Natural killer cell (primary cell): Measurements from ENCODE around the gene SMAD3. TPM values are rescaled to one million over a fixed set of nuclear protein-coding genes. Genes with fewer than 3 reads are reported as not detected.
A peak's percentile ranks its signal among the peaks of the same experiment; 100 is the strongest.

ENCODE experiments used
- ATAC-seq, 3 donors: fragments of 150-1000 bp in 2 of 3; fragments of 200-7000 bp in 1 of 3; cut with Tn5 transposase; 1 replicate in 1 of 3; 2 replicates in 2 of 3; pipeline ENCODE4 v1.10.0; 2021; ENCODE audit warnings: mild to moderate bottlenecking in 2 of 3, moderate library complexity in 2 of 3
- DNase-seq, 2 donors: peaks; one replicate each; pipeline versions ENCODE4 v3.0.0 to v3.0.0-alpha.2; 2013 to 2021; ENCODE audit warnings: mixed read lengths in 1 of 2
- H3K27ac ChIP-seq: one replicate; pipeline ENCODE4 v1.5.1; 2013; ENCODE audit warnings: mild to moderate bottlenecking, low read length
- H3K27me3 ChIP-seq: one replicate; pipeline ENCODE4 v1.6.1; 2013; ENCODE audit warnings: low read length; ENCODE audit not compliant: control insufficient read depth, insufficient read depth
- H3K36me3 ChIP-seq: one replicate; pipeline ENCODE4 v1.6.1; 2013; ENCODE audit warnings: low read length; ENCODE audit not compliant: control insufficient read depth, insufficient read depth
- H3K4me1 ChIP-seq: one replicate; pipeline ENCODE4 v1.6.1; 2013; ENCODE audit warnings: low read length; ENCODE audit not compliant: control insufficient read depth, insufficient read depth
- H3K4me3 ChIP-seq: one replicate; pipeline ENCODE4 v1.5.1; 2013; ENCODE audit warnings: low read length
- H3K9me3 ChIP-seq: one replicate; pipeline ENCODE4 v1.6.1; 2013; ENCODE audit warnings: low read length; ENCODE audit not compliant: control insufficient read depth, insufficient read depth
- H3K27ac Mint-ChIP-seq, 2 donors: one replicate each; pipeline ENCODE4 v1.8.0; 2022; ENCODE audit warnings: mild to moderate bottlenecking in 2 of 2, mixed read lengths in 2 of 2, moderate library complexity in 1 of 2
- H3K27me3 Mint-ChIP-seq, 2 donors: one replicate each; pipeline ENCODE4 v1.8.0; 2022; ENCODE audit warnings: low read depth in 2 of 2, mixed read lengths in 2 of 2
- H3K36me3 Mint-ChIP-seq: one replicate; pipeline ENCODE4 v1.8.0; 2022; ENCODE audit warnings: mixed read lengths
- H3K4me1 Mint-ChIP-seq, 2 donors: one replicate each; pipeline ENCODE4 v1.8.0; 2022; ENCODE audit warnings: mixed read lengths in 2 of 2
- H3K4me3 Mint-ChIP-seq: one replicate; pipeline ENCODE4 v1.8.0; 2022; ENCODE audit warnings: mild to moderate bottlenecking, moderate library complexity, mixed read lengths
- H3K9me3 Mint-ChIP-seq, 2 donors: one replicate each; pipeline ENCODE4 v1.8.0; 2022; ENCODE audit warnings: mixed read lengths in 2 of 2
- WGBS: methylation state at CpG from one replicate; pipeline ENCODE4 v1.1.7; 2013; ENCODE audit warnings: missing lambda C conversion rate; ENCODE audit not compliant: insufficient coverage; 5-methylcytosine and 5-hydroxymethylcytosine counted together
- intact Hi-C: fragments of 100-400 bp; cut with micrococcal nuclease; formaldehyde crosslinking; loops from one replicate; pipeline ENCODE4 v1.14.2; 2022
- total RNA-seq, 4 donors: library from RNA; stranded (reverse); fragments of 120-200 nt in 1 of 4; gene quantifications; one replicate each; pipeline versions ENCODE4 v1.2.3 to v1.2.4, GENCODE V29; 2013 to 2022
- TF ChIP-seq, protein P1 (sequence below): fragments of 200-600 bp; IDR thresholded peaks from one replicate; pipeline ENCODE4 v1.8.0; 2022; ENCODE audit warnings: antibody characterized with exemption

Gene SMAD3
- total RNA-seq, 3 donors from 2014 or later (not counting 1 experiment from before 2014, with no cell fraction given), result 47.1 to 72.6 (median 63.0) TPM

DNA sequence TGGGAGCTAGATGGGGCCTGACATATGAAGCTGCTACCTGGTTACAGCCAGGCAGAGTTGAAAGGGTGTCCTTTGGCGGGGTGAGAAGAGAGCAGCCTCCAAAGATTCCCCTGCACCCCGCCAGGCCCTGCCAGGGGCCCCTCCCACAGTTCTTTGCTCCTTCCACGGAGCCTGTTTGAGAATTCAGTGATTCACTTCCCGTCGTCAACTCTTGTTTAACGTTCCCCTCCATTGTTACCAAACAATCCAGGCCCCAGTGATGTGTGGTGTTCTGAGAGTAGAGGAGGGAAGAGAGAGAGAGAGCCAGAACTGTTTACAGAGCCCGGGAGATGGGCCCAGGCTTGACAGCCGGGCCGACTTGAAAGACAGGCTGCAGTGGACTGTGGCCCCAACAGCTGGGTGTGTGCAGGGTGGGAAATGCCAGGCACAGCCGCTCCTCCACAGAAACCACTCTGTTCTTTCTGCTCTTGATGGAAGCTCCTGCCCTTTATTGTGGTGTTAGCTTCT lies 81.5 kb downstream of the SMAD3 start:
- Histone ChIP-seq H3K36me3 (no peaks in the 10 kb centered on the region), H3K4me1 (peaks cover 60% of the 10 kb centered on the region), H3K27ac (no peak overlapping the region), H3K9me3 (no peaks in the 10 kb centered on the region), H3K27me3 (no peaks in the 10 kb centered on the region), H3K4me3 (no peak overlapping the region)
- TF ChIP-seq, protein P1, sequence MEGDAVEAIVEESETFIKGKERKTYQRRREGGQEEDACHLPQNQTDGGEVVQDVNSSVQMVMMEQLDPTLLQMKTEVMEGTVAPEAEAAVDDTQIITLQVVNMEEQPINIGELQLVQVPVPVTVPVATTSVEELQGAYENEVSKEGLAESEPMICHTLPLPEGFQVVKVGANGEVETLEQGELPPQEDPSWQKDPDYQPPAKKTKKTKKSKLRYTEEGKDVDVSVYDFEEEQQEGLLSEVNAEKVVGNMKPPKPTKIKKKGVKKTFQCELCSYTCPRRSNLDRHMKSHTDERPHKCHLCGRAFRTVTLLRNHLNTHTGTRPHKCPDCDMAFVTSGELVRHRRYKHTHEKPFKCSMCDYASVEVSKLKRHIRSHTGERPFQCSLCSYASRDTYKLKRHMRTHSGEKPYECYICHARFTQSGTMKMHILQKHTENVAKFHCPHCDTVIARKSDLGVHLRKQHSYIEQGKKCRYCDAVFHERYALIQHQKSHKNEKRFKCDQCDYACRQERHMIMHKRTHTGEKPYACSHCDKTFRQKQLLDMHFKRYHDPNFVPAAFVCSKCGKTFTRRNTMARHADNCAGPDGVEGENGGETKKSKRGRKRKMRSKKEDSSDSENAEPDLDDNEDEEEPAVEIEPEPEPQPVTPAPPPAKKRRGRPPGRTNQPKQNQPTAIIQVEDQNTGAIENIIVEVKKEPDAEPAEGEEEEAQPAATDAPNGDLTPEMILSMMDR, result no peak
- intact Hi-C loops, result no loop called here
- no peaks in the 10 kb centered on the region for H3K36me3 Mint-ChIP-seq
- H3K27me3 Mint-ChIP-seq, result no peaks in the 10 kb centered on the region
- peaks cover 71 to 82% of the 10 kb centered on the region in 2 donors for H3K4me1 Mint-ChIP-seq
- H3K27ac Mint-ChIP-seq, result peak overlapping the region; percentile 31 to 80
- H3K9me3 Mint-ChIP-seq, result no peaks in the 10 kb centered on the region
- ATAC-seq (peak; percentile 27 to 39 (median 30)), DNase-seq (peak in 1 of 2 donors; percentile 50)
- 41% methylated on average over 9 of the region's 10 CpGs for WGBS
- H3K4me3 Mint-ChIP-seq, result peak overlapping the region; percentile 9

DNA sequence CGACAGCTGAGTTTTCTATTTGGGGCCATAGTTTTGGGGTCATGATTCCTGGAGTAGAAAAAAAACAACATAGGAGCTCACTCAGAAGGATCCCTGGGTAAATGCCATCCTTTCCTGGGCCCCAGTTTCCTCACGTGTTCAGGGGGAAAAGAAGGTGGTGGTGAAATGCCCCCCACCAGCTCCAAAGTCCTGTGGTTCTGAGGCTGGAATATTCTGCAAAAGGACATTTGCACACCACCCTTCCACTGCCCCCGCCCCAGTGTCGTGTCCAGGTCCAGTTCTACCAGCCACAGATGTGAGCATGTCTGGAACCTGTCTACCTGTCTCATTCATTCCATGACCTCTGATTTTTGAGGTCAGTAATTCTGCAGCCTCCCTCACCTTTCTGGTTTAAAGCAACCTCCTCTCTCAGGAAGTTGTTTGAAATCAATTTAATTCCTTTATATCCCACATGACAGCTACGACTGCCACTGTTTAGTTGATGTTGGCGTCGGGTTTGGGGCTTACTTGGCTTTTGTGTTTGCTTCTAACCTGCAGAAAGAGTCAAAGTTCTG lies 82.1 kb downstream of the SMAD3 start:
- H3K4me1 ChIP-seq, result peaks cover 60% of the 10 kb centered on the region
- no peaks in the 10 kb centered on the region for H3K36me3 Mint-ChIP-seq
- peak overlapping the region; percentile 19 for H3K27ac ChIP-seq
- H3K27me3 ChIP-seq, result no peaks in the 10 kb centered on the region
- intact Hi-C loops, result no loop called here
- peak overlapping the region; percentile 65 to 80 for H3K27ac Mint-ChIP-seq
- TF ChIP-seq, protein P1, result no peak
- no peaks in the 10 kb centered on the region for H3K9me3 Mint-ChIP-seq
- 72% methylated on average over 7 of the region's 7 CpGs for WGBS
- DNase-seq, result no peak
- no peaks in the 10 kb centered on the region for H3K27me3 Mint-ChIP-seq
- no peaks in the 10 kb centered on the region for H3K9me3 ChIP-seq
- H3K4me3 ChIP-seq, result no peak overlapping the region
- no peaks in the 10 kb centered on the region for H3K36me3 ChIP-seq
- ATAC-seq, result no peak
- H3K4me1 Mint-ChIP-seq, result peaks cover 71 to 79% of the 10 kb centered on the region in 2 donors
- no peak overlapping the region for H3K4me3 Mint-ChIP-seq

DNA sequence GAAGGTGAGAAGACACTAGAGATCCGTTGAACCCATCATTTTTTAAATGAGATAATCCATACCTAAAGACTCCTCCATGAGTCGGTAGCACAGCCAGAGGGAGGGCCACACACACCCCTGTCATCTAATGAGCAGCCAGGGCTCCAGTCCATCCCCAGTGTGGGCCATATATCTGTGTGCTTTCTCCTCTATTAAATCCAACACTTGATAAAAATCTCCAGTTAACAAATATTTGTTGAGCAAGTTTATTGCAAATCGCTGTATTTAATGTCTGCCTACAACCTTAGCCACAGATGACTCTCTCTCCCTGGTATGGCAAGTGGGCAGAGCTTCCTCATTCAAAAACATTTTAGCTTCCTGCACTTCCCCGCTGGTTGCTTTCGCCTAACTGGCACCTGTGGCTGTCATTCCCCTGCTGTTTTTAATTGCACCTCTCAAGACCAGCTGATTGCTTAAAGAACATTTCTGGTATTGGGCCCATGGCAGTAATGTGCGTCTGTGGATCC lies 82.8 kb downstream of the SMAD3 start:
- Mint-ChIP-seq H3K36me3 (no peaks in the 10 kb centered on the region), H3K27me3 (no peaks in the 10 kb centered on the region), H3K4me1 (peaks cover 70 to 77% of the 10 kb centered on the region in 2 donors), H3K27ac (peak overlapping the region; percentile 65 to 80), H3K4me3 (peak overlapping the region; percentile 15), H3K9me3 (no peaks in the 10 kb centered on the region)
- 35% methylated on average over 5 of the region's 6 CpGs for WGBS
- H3K4me1 ChIP-seq, result peaks cover 60% of the 10 kb centered on the region
- no peak overlapping the region for H3K4me3 ChIP-seq
- TF ChIP-seq, protein P1, result no peak
- intact Hi-C loops, result no loop called here
- peak overlapping the region; percentile 19 for H3K27ac ChIP-seq
- no peaks in the 10 kb centered on the region for H3K9me3 ChIP-seq
- no peaks in the 10 kb centered on the region for H3K36me3 ChIP-seq
- H3K27me3 ChIP-seq, result no peaks in the 10 kb centered on the region
- DNase-seq (peak in 1 of 2 donors; percentile 42), ATAC-seq (peak; percentile 21 to 58 (median 23))
